Tibial nerve (tissue), 4 donors: ENCODE data around the gene HES2. TPM values are rescaled to one million over a fixed set of nuclear protein-coding genes. Genes with fewer than 3 reads are reported as not detected.
"Not testable (repeated sequence)": the region's sequence is repeated elsewhere in the genome, so short reads cannot be mapped to it uniquely, and the experiment has no call there.

ENCODE experiments used
- DNase-seq, 2 donors: peaks; one replicate each; pipeline ENCODE4 v3.0.0-alpha.2; 2019; ENCODE audit warnings: low spot score in 2 of 2
- H3K27ac ChIP-seq, 4 donors: fragments of 200-600 bp; sonication (generic) in 3 of 4; one replicate each; pipeline ENCODE4 v1.5.1; 2017 to 2019; ENCODE audit warnings: mild to moderate bottlenecking in 1 of 4
- H3K27me3 ChIP-seq, 2 donors: fragments of 200-600 bp; sonication (generic) in 1 of 2; one replicate each; pipeline versions ENCODE4 v1.5.1 to v1.6.0; 2017 to 2019
- H3K36me3 ChIP-seq, 3 donors: fragments of 200-600 bp; sonication (generic); one replicate each; pipeline ENCODE4 v1.5.1; 2018 to 2019
- H3K4me1 ChIP-seq, 4 donors: fragments of 200-600 bp; sonication (generic) in 3 of 4; one replicate each; pipeline ENCODE4 v1.5.1; 2017 to 2019
- H3K4me3 ChIP-seq, 4 donors: fragments of 200-600 bp; sonication (generic) in 3 of 4; one replicate each; pipeline ENCODE4 v1.5.1; 2017 to 2019; ENCODE audit warnings: mild to moderate bottlenecking in 1 of 4, moderate library complexity in 1 of 4
- H3K9me3 ChIP-seq, 4 donors: fragments of 200-600 bp; sonication (generic) in 3 of 4; one replicate each; pipeline ENCODE4 v1.5.1; 2017 to 2019
- EP300 ChIP-seq, 2 donors: sonication (generic); formaldehyde crosslinking; IDR thresholded peaks; one replicate each; pipeline ENCODE4 v1.6.1; 2017; ENCODE audit warnings: antibody characterized with exemption in 2 of 2, mild to moderate bottlenecking in 1 of 2
- POLR2A ChIP-seq, 2 donors: fragments of 450-650 bp; IDR thresholded peaks; one replicate each; pipeline ENCODE4 v1.6.1; 2017; ENCODE audit warnings: antibody characterized with exemption in 2 of 2, mild to moderate bottlenecking in 2 of 2, moderate library complexity in 2 of 2
- WGBS, 2 donors: methylation state at CpG; one replicate each; pipeline ENCODE4 v1.1.5; 2018; 5-methylcytosine and 5-hydroxymethylcytosine counted together
- total RNA-seq, 4 donors: library from RNA; depleted of rRNA; stranded (reverse); fragments of >200 nt; gene quantifications; one replicate each; pipeline ENCODE4 v1.1.0, GENCODE V29; 2016
- TF ChIP-seq, protein P1 (sequence below), 5 experiments: fragments of 200-600 bp in 3 of 5; fragments of 450-650 bp in 2 of 5; sonication (generic) in 3 of 5; IDR thresholded peaks; one replicate each; pipeline ENCODE4 v1.5.1; 2016 to 2019; ENCODE audit warnings: antibody characterized with exemption in 5 of 5, mild to moderate bottlenecking in 3 of 5, moderate library complexity in 2 of 5

HES2 gene
- total RNA-seq, 4 donors from 2014 or later = not detected

DNA sequence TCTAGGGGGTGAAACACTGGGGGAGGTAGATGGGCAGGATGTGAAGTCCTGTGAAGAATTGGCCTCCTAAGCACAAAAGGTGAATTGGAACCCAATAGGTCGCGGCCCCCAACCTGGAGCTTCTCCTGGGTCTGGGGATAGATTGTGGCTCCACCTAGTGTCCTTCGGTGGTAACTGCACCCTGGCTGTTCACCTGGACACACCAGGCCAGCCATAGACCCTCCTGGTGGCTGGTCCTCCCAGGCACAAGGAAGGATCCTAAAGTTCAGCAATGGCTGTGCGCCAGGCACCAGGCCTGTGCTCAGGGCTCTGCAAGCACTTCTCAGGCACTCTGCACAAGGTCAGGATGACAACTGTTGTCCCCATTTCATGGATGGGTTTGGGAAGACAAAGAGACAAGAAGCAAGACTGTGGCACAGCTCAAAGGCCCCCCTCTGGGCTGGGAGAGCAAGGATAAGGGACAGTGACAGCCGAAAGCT lies 18.4 kb upstream of the HES2 start:
- Histone ChIP-seq H3K27ac (peak overlapping the region in 1 of 4 donors; percentile 72), H3K4me3 (no peak overlapping the region), H3K9me3 (no peaks in the 10 kb centered on the region), H3K4me1 (peaks cover 0 to 24% (median 3%) of the 10 kb centered on the region in 4 donors), H3K27me3 (peaks cover 0 to 41% of the 10 kb centered on the region in 2 donors), H3K36me3 (no peaks in the 10 kb centered on the region)
- TF ChIP-seq, protein P1, sequence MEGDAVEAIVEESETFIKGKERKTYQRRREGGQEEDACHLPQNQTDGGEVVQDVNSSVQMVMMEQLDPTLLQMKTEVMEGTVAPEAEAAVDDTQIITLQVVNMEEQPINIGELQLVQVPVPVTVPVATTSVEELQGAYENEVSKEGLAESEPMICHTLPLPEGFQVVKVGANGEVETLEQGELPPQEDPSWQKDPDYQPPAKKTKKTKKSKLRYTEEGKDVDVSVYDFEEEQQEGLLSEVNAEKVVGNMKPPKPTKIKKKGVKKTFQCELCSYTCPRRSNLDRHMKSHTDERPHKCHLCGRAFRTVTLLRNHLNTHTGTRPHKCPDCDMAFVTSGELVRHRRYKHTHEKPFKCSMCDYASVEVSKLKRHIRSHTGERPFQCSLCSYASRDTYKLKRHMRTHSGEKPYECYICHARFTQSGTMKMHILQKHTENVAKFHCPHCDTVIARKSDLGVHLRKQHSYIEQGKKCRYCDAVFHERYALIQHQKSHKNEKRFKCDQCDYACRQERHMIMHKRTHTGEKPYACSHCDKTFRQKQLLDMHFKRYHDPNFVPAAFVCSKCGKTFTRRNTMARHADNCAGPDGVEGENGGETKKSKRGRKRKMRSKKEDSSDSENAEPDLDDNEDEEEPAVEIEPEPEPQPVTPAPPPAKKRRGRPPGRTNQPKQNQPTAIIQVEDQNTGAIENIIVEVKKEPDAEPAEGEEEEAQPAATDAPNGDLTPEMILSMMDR (IDR thresholded peaks at IDR 0.05) = peak; percentile 82 to 98 (median 95)
- TF ChIP-seq POLR2A (IDR thresholded peaks at IDR 0.05) = no peak
- TF ChIP-seq EP300 (IDR thresholded peaks at IDR 0.05) = no peak
- WGBS, 2 donors = 20 to 30% methylated on average over 5 of the region's 5 CpGs
- DNase-seq = peak; percentile 42 to 70

DNA sequence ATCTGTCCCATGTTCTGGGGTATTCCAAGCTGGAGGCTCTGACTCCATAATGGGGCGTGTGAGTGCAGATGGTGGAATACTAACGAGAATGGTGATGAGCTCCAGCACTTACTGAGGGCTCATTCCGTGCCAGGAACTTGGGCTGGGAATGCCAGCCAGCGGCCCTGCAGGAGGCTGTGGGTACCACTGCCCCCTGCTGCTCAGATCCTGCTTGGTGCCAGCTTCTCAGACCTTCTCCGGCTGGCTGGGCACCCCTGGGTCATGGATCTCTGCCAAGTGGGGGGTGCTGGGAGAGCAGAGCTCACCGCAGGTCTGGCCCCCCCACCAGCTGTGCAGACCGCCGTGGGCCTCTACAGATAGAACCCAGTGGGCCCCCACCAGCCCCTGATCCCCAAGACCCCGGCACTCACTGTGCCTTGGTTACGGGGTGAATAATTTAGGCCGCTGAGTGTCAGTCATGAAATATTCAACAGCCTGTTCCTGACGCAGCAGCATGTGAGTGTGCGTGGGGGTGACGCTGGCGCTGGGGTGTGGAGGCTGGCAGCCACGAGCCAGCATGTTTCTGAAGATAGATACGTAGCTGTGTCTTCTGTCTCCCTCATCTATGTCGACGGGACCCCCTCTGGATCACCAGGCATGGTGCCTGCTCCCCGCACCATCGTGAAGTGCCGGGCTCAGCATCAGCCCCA lies 17.4 kb upstream of the HES2 start:
- DNase-seq, H3K9me3 ChIP-seq, H3K4me3 ChIP-seq, H3K36me3 ChIP-seq: not testable (repeated sequence)
- TF ChIP-seq, protein P1 (IDR thresholded peaks at IDR 0.05) = peak; percentile 23 to 42 (median 37)
- TF ChIP-seq EP300 (IDR thresholded peaks at IDR 0.05) = peak in 1 of 2 donors; percentile 33
- H3K27me3 ChIP-seq = peaks cover 0 to 39% of the 10 kb centered on the region in 2 donors
- H3K27ac ChIP-seq = peak overlapping the region in 1 of 4 donors; percentile 72
- WGBS, 2 donors = 48 to 52% methylated on average over 19 to 22 of the region's 22 CpGs
- peaks cover 0 to 24% (median 3%) of the 10 kb centered on the region in 4 donors for H3K4me1 ChIP-seq

DNA sequence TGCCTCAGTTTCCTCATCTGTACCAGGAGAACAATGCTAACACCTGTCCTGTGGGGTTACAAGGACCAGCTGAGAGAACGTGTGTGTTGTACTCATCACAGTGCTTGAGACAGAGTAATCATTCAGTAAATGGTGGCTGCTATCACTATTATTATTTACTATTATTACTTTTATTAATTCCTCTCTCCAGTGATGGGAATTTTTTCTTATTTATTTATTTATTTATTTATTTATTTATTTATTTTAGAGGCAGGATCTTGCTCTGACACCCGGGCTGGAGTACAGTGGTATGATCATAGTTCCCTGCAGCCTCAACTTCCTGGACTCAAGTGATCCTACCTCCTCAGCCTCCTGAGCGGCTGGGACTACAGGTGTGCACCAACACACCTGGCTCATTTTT lies 16.6 kb upstream of the HES2 start:
- peaks cover 0 to 33% of the 10 kb centered on the region in 2 donors for H3K27me3 ChIP-seq
- 80 to 84% methylated on average over 3 of the region's 3 CpGs for WGBS, 2 donors
- DNase-seq, H3K9me3 ChIP-seq, H3K4me3 ChIP-seq, H3K27ac ChIP-seq, H3K36me3 ChIP-seq: not testable (repeated sequence)
- peaks cover 0 to 24% (median 3%) of the 10 kb centered on the region in 4 donors for H3K4me1 ChIP-seq

DNA sequence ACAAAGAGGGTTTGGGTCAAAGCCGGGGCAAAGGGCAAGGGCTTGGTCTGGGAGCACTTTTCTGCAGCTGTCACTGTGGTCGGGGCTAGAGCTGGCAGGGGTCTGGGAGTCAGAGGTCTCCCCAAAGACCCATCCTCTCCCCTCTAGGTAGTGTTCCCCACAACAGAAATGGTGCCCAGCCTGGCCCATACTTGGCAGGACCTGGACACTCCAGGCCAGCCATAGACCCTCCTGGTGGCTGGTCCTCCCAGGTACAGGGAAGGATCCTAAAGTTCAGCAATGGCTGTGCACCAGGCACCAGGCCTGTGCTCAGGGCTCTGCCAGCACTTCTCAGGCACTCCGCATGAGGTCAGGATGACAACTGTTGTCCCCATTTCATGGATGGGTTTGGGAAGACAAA lies 15.8 kb upstream of the HES2 start:
- Histone ChIP-seq H3K9me3 (no peaks in the 10 kb centered on the region), H3K27ac (no peak overlapping the region), H3K4me1 (peaks cover 0 to 20% (median 3%) of the 10 kb centered on the region in 4 donors), H3K27me3 (peaks cover 0 to 31% of the 10 kb centered on the region in 2 donors), H3K36me3 (no peaks in the 10 kb centered on the region), H3K4me3 (no peak overlapping the region)
- no peak for DNase-seq
- TF ChIP-seq, protein P1 (IDR thresholded peaks at IDR 0.05) = no peak
- TF ChIP-seq EP300 (IDR thresholded peaks at IDR 0.05) = no peak
- no peak for TF ChIP-seq POLR2A (IDR thresholded peaks at IDR 0.05)
- 63 to 82% methylated on average over 3 of the region's 3 CpGs for whole genome bisulfite sequencing, 2 donors

DNA sequence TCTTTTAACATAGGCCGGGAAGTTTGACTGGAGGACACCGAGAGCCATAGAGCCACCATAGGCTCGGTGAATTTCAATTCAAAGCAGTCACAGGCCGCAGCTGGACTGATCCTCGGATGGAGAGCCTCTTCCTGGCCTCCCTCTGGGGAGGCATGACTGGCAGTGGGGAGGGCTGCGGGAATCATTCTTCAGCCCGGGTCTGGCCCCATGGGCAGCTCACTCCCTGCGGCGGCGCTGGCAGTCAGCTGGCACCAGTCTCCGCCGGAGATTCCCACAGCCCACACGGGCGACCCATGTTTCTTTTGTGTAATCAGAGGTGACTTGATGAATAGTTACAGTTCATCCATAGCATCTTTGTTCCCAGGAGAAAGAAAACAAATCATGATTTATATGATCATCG lies 15.4 kb upstream of the HES2 start:
- TF ChIP-seq POLR2A (IDR thresholded peaks at IDR 0.05) (no peak), EP300 (IDR thresholded peaks at IDR 0.05) (no peak)
- TF ChIP-seq, protein P1 (IDR thresholded peaks at IDR 0.05) = no peak
- WGBS, 2 donors = 49 to 55% methylated on average over 11 to 15 of the region's 15 CpGs
- Histone ChIP-seq H3K36me3 (no peaks in the 10 kb centered on the region), H3K27ac (no peak overlapping the region), H3K27me3 (peaks cover 0 to 32% of the 10 kb centered on the region in 2 donors), H3K4me1 (peaks cover 0 to 16% (median under 1%) of the 10 kb centered on the region in 4 donors), H3K9me3 (no peaks in the 10 kb centered on the region), H3K4me3 (no peak overlapping the region)
- DNase-seq = no peak
